Pancreas (tissue), 10 donors: ENCODE results near the gene WBP2NL. TPM values are rescaled to one million over a fixed set of nuclear protein-coding genes. Genes with fewer than 3 reads are reported as not detected.
A peak's percentile ranks its signal among the peaks of the same experiment; 100 is the strongest.

Experiments
- ATAC-seq, 4 donors: fragments of 200-7000 bp; cut with Tn5 transposase; one replicate each; pipeline versions ENCODE4 v1.8.0 to v1.9.1; 2020; ENCODE audit warnings: mild to moderate bottlenecking in 4 of 4, moderate library complexity in 4 of 4
- DNase-seq, 6 donors: peaks; one replicate each; pipeline ENCODE4 v3.0.0-alpha.2; 2020
- FAIRE-seq: peaks from 2 replicates; lab custom pipeline; 2012; peaks lifted over from hg19 to GRCh38; lab: Jason Lieb, UNC
- H3K27ac ChIP-seq, 4 donors: fragments of 200-600 bp; sonication (generic); 1 replicate in 3 of 4; 2 replicates in 1 of 4; pipeline versions ENCODE4 v1.5.0 to v1.8.0; 2020
- H3K27me3 ChIP-seq, 4 donors: fragments of 200-600 bp; one replicate each; pipeline ENCODE4 v1.8.0; 2021
- H3K36me3 ChIP-seq, 3 donors: fragments of 200-600 bp; sonication (generic) in 1 of 3; one replicate each; pipeline versions ENCODE4 v1.5.0 to v1.8.0; 2020 to 2021
- H3K4me1 ChIP-seq, 3 donors: fragments of 200-600 bp; one replicate each; pipeline ENCODE4 v1.8.0; 2021
- H3K4me3 ChIP-seq, 4 donors: fragments of 200-600 bp; sonication (generic) in 2 of 4; one replicate each; pipeline versions ENCODE4 v1.5.0 to v1.8.0; 2020 to 2021
- H3K9me3 ChIP-seq, 4 donors: fragments of 200-600 bp; one replicate each; pipeline ENCODE4 v1.8.0; 2021
- WGBS, 2 donors: extraction: QIAGEN DNeasy Blood & Tissue Kit; methylation state at CpG; one replicate each; pipeline ENCODE4 v1.1.7; 2013; 5-methylcytosine and 5-hydroxymethylcytosine counted together
- intact Hi-C, 3 donors: fragments of 100-400 bp; cut with DNase I; formaldehyde crosslinking; loops; one replicate each; pipeline versions ENCODE4 v1.11.1 to v1.14.2; 2022
- polyA plus RNA-seq, 2 donors: library from polyadenylated mRNA; stranded (reverse); fragments of 200-250 nt; gene quantifications; one replicate each; pipeline ENCODE4 v1.2.3, GENCODE V29; 2013
- total RNA-seq, 6 donors: library from RNA; stranded (reverse); fragmentation: NEBNext Ultra II Directional in 4 of 6; extraction: Animal tissue kit (Norgen Biotek cat#: 25700) in 4 of 6; gene quantifications; one replicate each; pipeline versions ENCODE4 v1.2.1 to v1.2.4, GENCODE V29; 2021 to 2023
- TF ChIP-seq, protein P1 (sequence below), 4 donors: fragments of 200-600 bp; sonication (generic) in 3 of 4; IDR thresholded peaks; one replicate each; pipeline versions ENCODE4 v1.5.0 to v1.8.0; 2021; ENCODE audit warnings: antibody characterized with exemption in 4 of 4
- donor health status: healthy with polysubstance abuse.
- donor health status: DM: no; HTN: no; CAD: no; lungs with moderate emphysema.
- donor health status: DM: no; HTN: no; CAD: no.
- donor health status: control.
- donor health status: control.
- donor health status: Bipolar disorder and iron deficiency.
- donor health status: DM: yes; HTN: yes; CAD: no.
- donor health status: DM: no; HTN: no; CAD: no.
- donor health status: DM: no; HTN: no; CAD: no.
- donor health status: DM: yes; HTN: yes; CAD: no.

WBP2NL gene
- total and polyA plus RNA-seq, 8 donors: 1.3 to 2.8 (median 1.7) TPM

DNA sequence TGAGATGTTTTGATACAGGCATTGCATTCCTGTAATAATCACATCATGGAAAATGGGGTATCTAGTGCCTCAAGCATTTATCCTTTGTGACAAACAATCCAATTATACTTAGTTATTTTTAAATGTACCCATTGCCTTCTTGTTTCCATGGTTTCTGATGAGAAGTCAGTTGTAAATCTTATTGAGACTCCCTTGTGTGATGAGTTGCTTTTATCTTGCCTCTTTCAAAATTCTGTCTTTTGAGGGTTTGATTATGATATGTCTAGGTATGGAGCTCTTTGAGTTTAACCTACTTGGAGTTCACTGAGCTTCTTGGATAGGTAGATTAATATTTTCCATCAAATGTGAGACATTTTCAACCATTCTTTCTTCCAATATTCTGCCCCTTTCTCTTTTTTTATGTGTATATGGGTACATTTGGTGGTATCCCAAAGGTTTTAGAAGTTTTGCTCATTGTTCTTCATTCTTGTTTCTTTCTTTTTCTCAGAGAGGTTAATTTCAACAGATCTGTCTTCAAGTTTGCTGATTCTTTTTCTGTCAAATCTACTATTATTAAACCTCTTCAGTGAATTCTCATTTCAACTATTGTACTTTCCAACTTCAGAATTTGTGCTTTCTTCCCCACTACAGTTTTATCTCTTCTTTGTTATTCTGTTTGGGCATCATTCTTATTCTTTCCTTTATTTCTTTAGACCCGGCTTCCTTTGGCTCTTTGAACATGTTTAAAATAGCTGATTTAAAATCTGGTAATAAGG is 58.3 kb downstream of the WBP2NL start:
- Histone ChIP-seq H3K4me3 (no peak overlapping the region), H3K27me3 (no peaks in the 10 kb centered on the region), H3K4me1 (no peaks in the 10 kb centered on the region), H3K9me3 (no peaks in the 10 kb centered on the region), H3K36me3 (peaks cover 0 to 1% (median 0%) of the 10 kb centered on the region in 3 donors), H3K27ac (no peak overlapping the region)
- intact Hi-C loops: no loop called here
- no peak for ATAC-seq
- no peak for FAIRE-seq
- TF ChIP-seq, protein P1, sequence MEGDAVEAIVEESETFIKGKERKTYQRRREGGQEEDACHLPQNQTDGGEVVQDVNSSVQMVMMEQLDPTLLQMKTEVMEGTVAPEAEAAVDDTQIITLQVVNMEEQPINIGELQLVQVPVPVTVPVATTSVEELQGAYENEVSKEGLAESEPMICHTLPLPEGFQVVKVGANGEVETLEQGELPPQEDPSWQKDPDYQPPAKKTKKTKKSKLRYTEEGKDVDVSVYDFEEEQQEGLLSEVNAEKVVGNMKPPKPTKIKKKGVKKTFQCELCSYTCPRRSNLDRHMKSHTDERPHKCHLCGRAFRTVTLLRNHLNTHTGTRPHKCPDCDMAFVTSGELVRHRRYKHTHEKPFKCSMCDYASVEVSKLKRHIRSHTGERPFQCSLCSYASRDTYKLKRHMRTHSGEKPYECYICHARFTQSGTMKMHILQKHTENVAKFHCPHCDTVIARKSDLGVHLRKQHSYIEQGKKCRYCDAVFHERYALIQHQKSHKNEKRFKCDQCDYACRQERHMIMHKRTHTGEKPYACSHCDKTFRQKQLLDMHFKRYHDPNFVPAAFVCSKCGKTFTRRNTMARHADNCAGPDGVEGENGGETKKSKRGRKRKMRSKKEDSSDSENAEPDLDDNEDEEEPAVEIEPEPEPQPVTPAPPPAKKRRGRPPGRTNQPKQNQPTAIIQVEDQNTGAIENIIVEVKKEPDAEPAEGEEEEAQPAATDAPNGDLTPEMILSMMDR (IDR thresholded peaks at IDR 0.05): no peak
- DNase-seq: no peak
- 90 to 96% methylated on average over 1 of the region's 1 CpG for WGBS, 2 donors

DNA sequence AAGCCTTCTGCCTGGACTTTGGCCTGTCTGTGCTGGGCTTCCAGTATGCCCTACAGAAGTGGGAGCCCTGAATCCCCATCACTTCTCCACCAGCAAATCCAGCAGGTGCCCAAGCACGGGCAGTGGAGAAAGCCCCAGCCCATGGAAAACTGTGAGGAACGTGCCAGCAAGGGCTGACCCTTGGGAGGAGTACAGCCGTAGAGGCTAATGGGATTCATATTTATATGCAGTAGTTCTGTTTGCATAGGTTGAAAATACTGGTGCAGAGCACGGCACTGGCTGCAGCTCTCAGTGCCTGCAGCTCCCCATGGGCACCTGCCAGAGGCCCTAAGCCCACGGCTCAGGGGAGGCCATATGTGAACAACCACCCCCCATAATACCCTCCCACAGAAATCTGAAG is 61.9 kb downstream of the WBP2NL start:
- TF ChIP-seq, protein P1 (IDR thresholded peaks at IDR 0.05): no peak
- H3K9me3 ChIP-seq: no peaks in the 10 kb centered on the region
- WGBS, 2 donors: 93 to 100% methylated on average over 5 of the region's 5 CpGs
- intact Hi-C loops: no loop called here
- H3K4me1 ChIP-seq: no peaks in the 10 kb centered on the region
- no peak overlapping the region for H3K27ac ChIP-seq
- no peak overlapping the region for H3K4me3 ChIP-seq
- no peak for ATAC-seq
- FAIRE-seq: no peak
- peak in 2 of 6 donors; percentile 18 to 21 for DNase-seq
- H3K36me3 ChIP-seq: peaks cover 0 to 7% (median 0%) of the 10 kb centered on the region in 3 donors
- no peaks in the 10 kb centered on the region for H3K27me3 ChIP-seq

DNA sequence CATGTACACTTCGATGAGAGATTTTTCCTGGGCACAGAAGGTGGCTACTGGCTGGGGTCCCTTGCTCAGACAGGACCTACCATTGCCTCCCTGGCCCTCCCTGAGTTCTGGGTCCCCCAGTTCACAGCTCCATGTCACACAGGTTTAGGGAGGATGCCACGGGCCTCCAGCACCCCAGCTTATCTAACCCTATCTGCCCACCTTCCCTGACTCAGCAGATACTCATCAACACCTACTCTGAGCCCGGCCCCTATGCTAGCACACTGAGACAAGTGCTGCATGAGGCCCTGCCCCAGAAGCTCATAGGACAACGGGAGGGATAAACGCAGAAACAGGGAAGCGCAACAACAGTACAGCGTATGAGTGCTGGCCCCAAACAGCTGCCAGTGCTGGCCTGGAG is 62.5 kb downstream of the WBP2NL start:
- Histone ChIP-seq H3K4me1 (no peaks in the 10 kb centered on the region), H3K9me3 (no peaks in the 10 kb centered on the region), H3K27me3 (no peaks in the 10 kb centered on the region), H3K4me3 (no peak overlapping the region), H3K27ac (no peak overlapping the region), H3K36me3 (peaks cover 0 to 7% (median 0%) of the 10 kb centered on the region in 3 donors)
- ATAC-seq (no peak), DNase-seq (peak in 1 of 6 donors; percentile 21), FAIRE-seq (no peak)
- intact Hi-C loops: no loop called here
- TF ChIP-seq, protein P1 (IDR thresholded peaks at IDR 0.05): no peak
- WGBS, 2 donors: 93% methylated on average over 7 of the region's 7 CpGs

DNA sequence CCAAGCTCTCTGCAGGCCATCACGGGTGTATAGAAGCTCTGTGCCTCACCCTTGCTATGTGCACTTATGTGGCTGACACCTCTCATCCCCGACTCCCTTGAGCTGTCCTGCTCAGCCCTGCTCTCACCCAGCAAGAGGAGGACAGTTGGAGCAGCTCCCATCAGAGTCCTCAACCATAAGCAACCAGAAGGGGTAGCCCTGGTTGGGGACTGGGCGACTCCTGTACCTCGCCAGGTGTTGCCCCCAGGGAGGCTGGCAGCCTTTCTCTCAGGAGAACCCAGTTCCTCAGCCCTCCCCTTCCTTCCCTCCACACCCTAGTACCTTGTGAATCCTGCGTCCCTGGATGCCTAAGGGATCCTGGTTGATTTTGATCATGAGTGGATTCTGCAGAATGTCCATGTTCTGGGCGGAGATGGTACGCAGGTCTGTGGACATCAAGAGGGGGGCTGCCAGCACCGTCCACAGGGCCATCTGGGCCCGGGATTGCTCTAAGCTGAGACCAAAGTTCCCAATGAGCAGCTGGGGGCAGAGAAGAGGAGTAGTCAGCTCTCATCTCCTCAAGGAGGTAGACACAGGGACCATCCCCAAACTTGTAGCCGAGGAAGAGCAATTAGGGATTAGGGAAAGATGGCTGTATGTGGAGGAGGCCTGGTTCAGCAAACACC is 64.0 kb downstream of the WBP2NL start:
- Histone ChIP-seq H3K4me1 (no peaks in the 10 kb centered on the region), H3K4me3 (no peak overlapping the region), H3K27ac (no peak overlapping the region), H3K9me3 (no peaks in the 10 kb centered on the region), H3K27me3 (no peaks in the 10 kb centered on the region), H3K36me3 (peaks cover 0 to 7% (median 0%) of the 10 kb centered on the region in 3 donors)
- TF ChIP-seq, protein P1 (IDR thresholded peaks at IDR 0.05): no peak
- DNase-seq: peak in 1 of 6 donors; percentile 34
- WGBS, 2 donors: 94 to 95% methylated on average over 10 of the region's 10 CpGs
- ATAC-seq: no peak
- FAIRE-seq: no peak
- intact Hi-C loops: no loop called here
